DMS53 treated with DMSO at 0.1 percent for 48 hours (cell line): Measurements from ENCODE around the gene LAMA1.
A peak's percentile ranks its signal among the peaks of the same experiment; 100 is the strongest.

Experiments
- DNase-seq: peaks from one replicate; lab custom pipeline; 2025; ENCODE audit not compliant: unreplicated experiment; lab: John Stamatoyannopoulos, UW

Gene LAMA1

GRCh38 chr18:6994056-6994770 is 123.4 kb downstream of the LAMA1 start:
- no peak for DNase-seq

GRCh38 chr18:6992761-6993160 is 124.8 kb downstream of the LAMA1 start:
- no peak for DNase-seq

GRCh38 chr18:6983366-6983765 is 134.2 kb downstream of the LAMA1 start:
- DNase-seq: no peak

GRCh38 chr18:6982398-6982797 is 135.2 kb downstream of the LAMA1 start:
- DNase-seq: no peak

- DNase-seq: no peak
Measured at GRCh38 chr18:6980363-6980762, 137.2 kb downstream of the LAMA1 start.

GRCh38 chr18:6979954-6980353 is 137.6 kb downstream of the LAMA1 start:
- DNase-seq: no peak

GRCh38 chr18:6976935-6977334 is 140.7 kb downstream of the LAMA1 start:
- no peak for DNase-seq

GRCh38 chr18:6975084-6975483 is 142.5 kb downstream of the LAMA1 start:
- no peak for DNase-seq

GRCh38 chr18:6971823-6972478 is 145.6 kb downstream of the LAMA1 start:
- no peak for DNase-seq

GRCh38 chr18:6963452-6964097 is 154.0 kb downstream of the LAMA1 start:
- DNase-seq: no peak

- DNase-seq: peak; percentile 34
Measured at GRCh38 chr18:6962571-6963451, 154.8 kb downstream of the LAMA1 start.

GRCh38 chr18:6961331-6961730 is 156.3 kb downstream of the LAMA1 start:
- no peak for DNase-seq

GRCh38 chr18:6960656-6961055 is 156.9 kb downstream of the LAMA1 start:
- DNase-seq: no peak

GRCh38 chr18:6960124-6960523 is 157.5 kb downstream of the LAMA1 start:
- DNase-seq: no peak

- DNase-seq: no peak
Measured at GRCh38 chr18:6959110-6959509, 158.5 kb downstream of the LAMA1 start.

GRCh38 chr18:6956999-6957398 is 160.6 kb downstream of the LAMA1 start:
- DNase-seq: no peak

- no peak for DNase-seq
Measured at GRCh38 chr18:6956495-6956894, 161.1 kb downstream of the LAMA1 start.

GRCh38 chr18:6955304-6955703 is 162.3 kb downstream of the LAMA1 start:
- DNase-seq: no peak

GRCh38 chr18:6954501-6954900 is 163.1 kb downstream of the LAMA1 start:
- DNase-seq: no peak

GRCh38 chr18:6951336-6952090 is 166.1 kb downstream of the LAMA1 start:
- DNase-seq: no peak

GRCh38 chr18:6950641-6951040 is 167.0 kb downstream of the LAMA1 start:
- no peak for DNase-seq
